SK-N-SH (cell line): ENCODE results near the gene PRKG1. TPM values are rescaled to one million over a fixed set of nuclear protein-coding genes. Genes with fewer than 3 reads are reported as not detected.

Experiments used
- CTCF ChIA-PET: fragments of 300-600, 350-600 bp; formaldehyde crosslinking; extraction: SDS; loops from one replicate; lab custom pipeline; 2021; lab: Yijun Ruan, JAX
- POLR2A ChIA-PET: fragments of 350-600 bp; sonication (Branson Sonifier 250); formaldehyde crosslinking; extraction: SDS; loops from one replicate; lab custom pipeline; 2020; ENCODE audit warnings: antibody characterized with exemption, inconsistent platforms; lab: Yijun Ruan, JAX
- DNase-seq: peaks from one replicate; pipeline ENCODE4 v3.0.0; 2012
- H2AFZ ChIP-seq: fragments of 200-600 bp; sonication (generic); 2 replicates; pipeline ENCODE4 v1.8.1; 2016; ENCODE audit warnings: antibody characterized with exemption, mild to moderate bottlenecking, low read depth
- H3F3A ChIP-seq: fragments of 200-600 bp; sonication (generic); replicated peaks from 2 replicates; pipeline ENCODE3; 2016; ENCODE audit warnings: antibody characterized with exemption, mild to moderate bottlenecking; ENCODE audit not compliant: insufficient read depth
- H3K27ac ChIP-seq, 2 experiments: fragments of 200-500 bp in 1 of 2; fragments of 200-600 bp in 1 of 2; sonication (Bioruptor generic) in 1 of 2; sonication (generic), shearing (Covaris generic) in 1 of 2; 2 replicates each; pipeline versions ENCODE4 v1.5.1 to v1.6.1; 2014 to 2016; ENCODE audit warnings: low read depth in 2 of 2, inconsistent platforms in 1 of 2, low read length in 1 of 2, mild to moderate bottlenecking in 1 of 2, mixed read lengths in 1 of 2
- H3K27me3 ChIP-seq: fragments of 200-600 bp; sonication (generic), shearing (Covaris generic); 2 replicates; pipeline ENCODE4 v1.6.1; 2016; ENCODE audit warnings: mixed run types; ENCODE audit not compliant: insufficient read depth
- H3K36me3 ChIP-seq, 2 experiments: fragments of 200-500 bp in 1 of 2; fragments of 200-600 bp in 1 of 2; sonication (Bioruptor generic) in 1 of 2; sonication (generic) in 1 of 2; replicated peaks in 1 of 2; 2 replicates each; pipeline versions ENCODE3 to v1.5.1; 2014 to 2016; ENCODE audit warnings: low read length in 1 of 2, mild to moderate bottlenecking in 1 of 2; ENCODE audit not compliant: insufficient read depth in 2 of 2, control insufficient read depth in 1 of 2
- H3K4me1 ChIP-seq, 2 experiments: fragments of 200-500 bp in 1 of 2; fragments of 200-600 bp in 1 of 2; sonication (Bioruptor generic) in 1 of 2; sonication (generic), shearing (Covaris generic) in 1 of 2; 2 replicates each; pipeline versions ENCODE4 v1.5.1 to v1.6.1; 2014 to 2016; ENCODE audit warnings: low read depth in 1 of 2, low read length in 1 of 2, mixed run types in 1 of 2; ENCODE audit not compliant: insufficient read depth in 2 of 2, control insufficient read depth in 1 of 2
- H3K4me2 ChIP-seq: fragments of 200-600 bp; sonication (generic), shearing (Covaris generic); 2 replicates; pipeline ENCODE4 v1.6.1; 2017; ENCODE audit warnings: mixed run types
- H3K4me3 ChIP-seq, 2 experiments: fragments of 200-500 bp in 1 of 2; fragments of 200-600 bp in 1 of 2; sonication (Bioruptor generic) in 1 of 2; sonication (generic), shearing (Covaris generic) in 1 of 2; 2 replicates each; pipeline versions ENCODE4 v1.5.1 to v1.8.1; 2014 to 2016; ENCODE audit warnings: low read depth in 2 of 2, inconsistent platforms in 1 of 2, low read length in 1 of 2, mild to moderate bottlenecking in 1 of 2, mixed read lengths in 1 of 2, moderate library complexity in 1 of 2
- H3K79me2 ChIP-seq: fragments of 200-600 bp; sonication (generic); 2 replicates; pipeline ENCODE4 v1.8.1; 2017; ENCODE audit warnings: mild to moderate bottlenecking; ENCODE audit not compliant: insufficient read depth
- H3K9ac ChIP-seq: fragments of 200-600 bp; sonication (generic); 2 replicates; pipeline ENCODE4 v1.6.1; 2017; ENCODE audit warnings: mixed run types
- H3K9me2 ChIP-seq: fragments of 200-600 bp; sonication (generic); 2 replicates; pipeline ENCODE4 v1.6.1; 2017; ENCODE audit warnings: mixed run types
- H3K9me3 ChIP-seq: fragments of 200-600 bp; sonication (generic); 2 replicates; pipeline ENCODE4 v1.6.1; 2017; ENCODE audit warnings: mixed run types, mild to moderate bottlenecking, moderate library complexity
- H4K20me1 ChIP-seq: fragments of 200-600 bp; sonication (generic); 2 replicates; pipeline ENCODE4 v1.6.1; 2017; ENCODE audit warnings: mild to moderate bottlenecking, mixed run types; ENCODE audit not compliant: insufficient read depth
- CHD2 ChIP-seq: fragments of 150-350 bp; IDR thresholded peaks from 2 replicates; pipeline ENCODE4 v1.6.1; 2018; ENCODE audit warnings: low read length; ENCODE audit not compliant: partially characterized antibody
- EZH2phosphoT487 ChIP-seq: fragments of 200-600 bp; sonication (generic); IDR thresholded peaks from 2 replicates; pipeline ENCODE4 v1.6.1; 2017; ENCODE audit warnings: low read depth, mixed run types, mild to moderate bottlenecking, antibody characterized with exemption, moderate library complexity, borderline replicate concordance
- FOSL2 ChIP-seq: IDR thresholded peaks from 2 replicates; pipeline ENCODE4 v1.4.0; 2012; ENCODE audit warnings: low read depth, mild to moderate bottlenecking, moderate library complexity, borderline replicate concordance
- FOXJ3 ChIP-seq: sonication (generic); formaldehyde crosslinking; IDR thresholded peaks from 2 replicates; pipeline ENCODE4 v1.5.1; 2020; ENCODE audit warnings: mild to moderate bottlenecking, missing genetic modification reagents
- GABPA ChIP-seq: IDR thresholded peaks from 2 replicates; pipeline ENCODE4 v1.4.0; 2012; ENCODE audit warnings: low read depth, mild to moderate bottlenecking
- MEF2A ChIP-seq: IDR thresholded peaks from 2 replicates; pipeline ENCODE4 v1.4.0; 2012; ENCODE audit warnings: low read depth, borderline replicate concordance
- NRF1 ChIP-seq: IDR thresholded peaks from 2 replicates; pipeline ENCODE4 v1.6.1; 2012; ENCODE audit warnings: low read depth, mild to moderate bottlenecking, low read length
- PBX3 ChIP-seq: IDR thresholded peaks from 2 replicates; pipeline ENCODE4; 2012
- RCOR1 ChIP-seq: fragments of 150-350 bp; IDR thresholded peaks from 2 replicates; pipeline ENCODE4 v1.6.1; 2017; ENCODE audit warnings: antibody characterized with exemption, low read length
- TEAD4 ChIP-seq: IDR thresholded peaks from 2 replicates; pipeline ENCODE4 v1.4.0; 2012; ENCODE audit warnings: mild to moderate bottlenecking, borderline replicate concordance; ENCODE audit not compliant: insufficient read depth
- USF2 ChIP-seq: fragments of 150-350 bp; IDR thresholded peaks from 2 replicates; pipeline ENCODE4 v1.6.1; 2017; ENCODE audit warnings: antibody characterized with exemption, low read length, low read depth, borderline replicate concordance
- YY1 ChIP-seq: IDR thresholded peaks from 2 replicates; pipeline ENCODE4 v1.4.0; 2012; ENCODE audit warnings: low read depth, mild to moderate bottlenecking
- ZBTB33 ChIP-seq: IDR thresholded peaks from 2 replicates; pipeline ENCODE4 v1.4.0; 2012; ENCODE audit warnings: low read depth, borderline replicate concordance
- whole genome bisulfite sequencing: methylation state at CpG from one replicate; pipeline ENCODE4 v1.1.6; 2017; ENCODE audit warnings: low lambda C conversion rate; 5-methylcytosine and 5-hydroxymethylcytosine counted together
- polyA plus RNA-seq, 3 experiments: library from polyadenylated mRNA; depleted of rRNA; stranded (reverse); fragments of >200 nt; gene quantifications; 2 replicates each; pipeline ENCODE4 v1.2.3, GENCODE V29; 2012
- TF ChIP-seq, protein P1 (sequence below): fragments of 200-600 bp; sonication (generic); IDR thresholded peaks from 2 replicates; pipeline ENCODE4 v1.6.1; 2017; ENCODE audit warnings: antibody characterized with exemption, mild to moderate bottlenecking, moderate library complexity
- TF ChIP-seq, protein P2 (sequence below): IDR thresholded peaks from 2 replicates; pipeline ENCODE4 v1.4.0; 2012; ENCODE audit warnings: low read depth
- TF ChIP-seq, protein P3 (sequence below): fragments of 150-350 bp; IDR thresholded peaks from 2 replicates; pipeline ENCODE4 v1.6.1; 2016; ENCODE audit warnings: mild to moderate bottlenecking, low read depth, low read length

The PRKG1 gene
- polyA plus RNA-seq, 1 of the 3 experiments (the other 2 are of a cell fraction): 4.1 TPM

GRCh38 chr10:51469686-51470085 lies 395.4 kb downstream of the PRKG1 start:
- POLR2A ChIA-PET: no interaction called here
- no peaks in the 10 kb centered on the region for H3K9me3 ChIP-seq
- H2AFZ ChIP-seq: no peak overlapping the region
- H3K27ac ChIP-seq: no peak overlapping the region
- no peaks in the 10 kb centered on the region; a peak in 1 of 4 replicates for H3K4me1 ChIP-seq
- no peaks in the 10 kb centered on the region for H3K9me2 ChIP-seq
- no peaks in the 10 kb centered on the region for H3K36me3 ChIP-seq
- TF ChIP-seq RCOR1 (no peak), MEF2A (no peak), TEAD4 (no peak), PBX3 (no peak), USF2 (no peak), FOSL2 (no peak), YY1 (no peak), EZH2phosphoT487 (no peak), NRF1 (no peak), FOXJ3 (CRISPR knock-in tag) (no peak)
- TF ChIP-seq, protein P1, sequence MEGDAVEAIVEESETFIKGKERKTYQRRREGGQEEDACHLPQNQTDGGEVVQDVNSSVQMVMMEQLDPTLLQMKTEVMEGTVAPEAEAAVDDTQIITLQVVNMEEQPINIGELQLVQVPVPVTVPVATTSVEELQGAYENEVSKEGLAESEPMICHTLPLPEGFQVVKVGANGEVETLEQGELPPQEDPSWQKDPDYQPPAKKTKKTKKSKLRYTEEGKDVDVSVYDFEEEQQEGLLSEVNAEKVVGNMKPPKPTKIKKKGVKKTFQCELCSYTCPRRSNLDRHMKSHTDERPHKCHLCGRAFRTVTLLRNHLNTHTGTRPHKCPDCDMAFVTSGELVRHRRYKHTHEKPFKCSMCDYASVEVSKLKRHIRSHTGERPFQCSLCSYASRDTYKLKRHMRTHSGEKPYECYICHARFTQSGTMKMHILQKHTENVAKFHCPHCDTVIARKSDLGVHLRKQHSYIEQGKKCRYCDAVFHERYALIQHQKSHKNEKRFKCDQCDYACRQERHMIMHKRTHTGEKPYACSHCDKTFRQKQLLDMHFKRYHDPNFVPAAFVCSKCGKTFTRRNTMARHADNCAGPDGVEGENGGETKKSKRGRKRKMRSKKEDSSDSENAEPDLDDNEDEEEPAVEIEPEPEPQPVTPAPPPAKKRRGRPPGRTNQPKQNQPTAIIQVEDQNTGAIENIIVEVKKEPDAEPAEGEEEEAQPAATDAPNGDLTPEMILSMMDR: no peak
- TF ChIP-seq, protein P2, sequence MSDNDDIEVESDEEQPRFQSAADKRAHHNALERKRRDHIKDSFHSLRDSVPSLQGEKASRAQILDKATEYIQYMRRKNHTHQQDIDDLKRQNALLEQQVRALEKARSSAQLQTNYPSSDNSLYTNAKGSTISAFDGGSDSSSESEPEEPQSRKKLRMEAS: no peak
- no peak overlapping the region for H3K4me3 ChIP-seq
- no peaks in the 10 kb centered on the region for H3K79me2 ChIP-seq
- no peak for DNase-seq
- no peaks in the 10 kb centered on the region for H3K27me3 ChIP-seq
- no peaks in the 10 kb centered on the region for H3F3A ChIP-seq
- H4K20me1 ChIP-seq: no peaks in the 10 kb centered on the region
- WGBS: 91% methylated on average over 2 of the region's 2 CpGs
- no peak overlapping the region for H3K9ac ChIP-seq
- H3K4me2 ChIP-seq: no peak overlapping the region
- CTCF ChIA-PET: no interaction called here

DNA sequence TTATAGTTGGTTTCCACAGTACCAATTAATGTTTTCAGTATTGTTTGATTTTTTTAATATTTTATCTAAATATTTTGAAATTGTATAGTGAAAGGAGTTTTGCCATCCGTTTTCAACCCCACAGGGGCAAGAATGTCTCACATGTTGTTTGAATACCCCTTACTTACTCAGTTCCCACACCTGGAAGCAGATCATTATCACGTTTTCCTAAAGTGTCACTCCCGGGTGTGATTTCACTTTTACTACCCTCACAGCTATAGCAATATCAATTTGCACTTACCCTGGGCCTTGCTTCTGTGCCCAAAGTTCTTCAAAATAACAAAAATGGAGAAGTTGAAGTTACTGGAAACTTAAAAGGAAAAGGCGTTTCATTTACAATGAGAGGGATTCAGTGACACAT lies 397.0 kb downstream of the PRKG1 start:
- H3K79me2 ChIP-seq: no peaks in the 10 kb centered on the region
- no peaks in the 10 kb centered on the region for H3K9me2 ChIP-seq
- H2AFZ ChIP-seq: no peak overlapping the region
- H3K4me1 ChIP-seq: no peaks in the 10 kb centered on the region; a peak in 1 of 4 replicates
- H3F3A ChIP-seq: no peaks in the 10 kb centered on the region
- no peak overlapping the region for H3K9ac ChIP-seq
- POLR2A ChIA-PET: no interaction called here
- no peak overlapping the region for H3K27ac ChIP-seq
- no peaks in the 10 kb centered on the region for H3K27me3 ChIP-seq
- WGBS: 74% methylated on average over 4 of the region's 4 CpGs
- H3K9me3 ChIP-seq: no peaks in the 10 kb centered on the region
- no peak for DNase-seq
- no peaks in the 10 kb centered on the region for H3K36me3 ChIP-seq
- no peak overlapping the region for H3K4me3 ChIP-seq
- CTCF ChIA-PET: no interaction called here
- no peaks in the 10 kb centered on the region for H4K20me1 ChIP-seq
- H3K4me2 ChIP-seq: no peak overlapping the region
- TF ChIP-seq CHD2: no peak
- no peak for TF ChIP-seq ZBTB33
- TF ChIP-seq, protein P3, sequence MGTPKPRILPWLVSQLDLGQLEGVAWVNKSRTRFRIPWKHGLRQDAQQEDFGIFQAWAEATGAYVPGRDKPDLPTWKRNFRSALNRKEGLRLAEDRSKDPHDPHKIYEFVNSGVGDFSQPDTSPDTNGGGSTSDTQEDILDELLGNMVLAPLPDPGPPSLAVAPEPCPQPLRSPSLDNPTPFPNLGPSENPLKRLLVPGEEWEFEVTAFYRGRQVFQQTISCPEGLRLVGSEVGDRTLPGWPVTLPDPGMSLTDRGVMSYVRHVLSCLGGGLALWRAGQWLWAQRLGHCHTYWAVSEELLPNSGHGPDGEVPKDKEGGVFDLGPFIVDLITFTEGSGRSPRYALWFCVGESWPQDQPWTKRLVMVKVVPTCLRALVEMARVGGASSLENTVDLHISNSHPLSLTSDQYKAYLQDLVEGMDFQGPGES: no peak
- TF ChIP-seq, protein P2: no peak
- TF ChIP-seq, protein P1: no peak
- TF ChIP-seq GABPA: no peak
